ENCODE measurements around the gene TSPAN32. TPM values are rescaled to one million over a fixed set of nuclear protein-coding genes. Genes with fewer than 3 reads are reported as not detected.

TSPAN32 gene
- total and polyA plus RNA-seq, 9 donors: 1.6 to 6.9 (median 2.9) TPM

DNA sequence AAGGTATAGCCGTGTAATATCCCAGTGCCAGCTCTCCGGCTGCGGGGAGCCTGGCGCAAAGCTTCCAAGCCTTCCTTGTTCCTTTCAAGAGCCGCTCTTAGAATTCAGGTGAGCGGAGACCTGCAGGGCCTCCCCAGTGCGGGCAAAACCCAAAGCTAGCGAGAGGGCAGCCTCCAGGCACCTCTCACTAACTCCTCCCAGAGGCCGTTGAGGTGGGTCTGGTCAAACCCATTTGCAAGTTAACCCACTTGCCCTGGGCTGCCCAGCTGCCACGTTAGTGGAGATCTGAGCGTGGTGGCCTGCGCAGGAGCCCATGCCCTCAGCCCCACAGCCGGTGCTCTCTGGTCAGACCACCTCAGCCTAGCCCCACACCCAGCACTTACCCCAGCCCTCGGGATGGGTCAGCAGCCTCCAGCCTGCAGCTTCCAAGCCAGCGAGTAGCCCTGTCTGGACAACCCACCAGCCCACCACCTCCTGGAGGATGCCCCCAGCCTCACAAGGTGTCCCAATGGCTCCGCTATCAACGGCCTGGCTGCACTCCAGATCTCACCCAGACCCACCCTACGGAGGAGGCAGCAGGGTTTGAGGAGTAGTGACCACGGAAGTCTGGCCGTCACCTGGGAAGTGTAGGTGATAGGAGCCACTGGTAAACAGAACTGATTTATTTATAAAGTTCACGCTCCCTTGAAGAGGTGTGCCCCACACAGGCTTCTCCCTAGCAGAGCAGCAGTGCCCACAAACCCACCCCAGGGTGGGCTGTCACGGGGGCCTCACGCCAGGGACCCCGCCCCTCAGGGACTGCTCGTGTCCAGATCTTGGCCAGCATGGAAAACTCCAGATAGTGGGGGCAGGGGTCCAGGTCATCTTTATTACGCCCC lies 33.7 kb upstream of the TSPAN32 start:
- DNase-seq: no peak
- H3K27me3 ChIP-seq (ENCODE audit: control insufficient read depth, insufficient read depth, low read length): peaks cover 80% of the 10 kb centered on the region
- WGBS (ENCODE audit: insufficient coverage): 79% methylated on average over 16 of the region's 26 CpGs
- H3K4me1 ChIP-seq (ENCODE audit: control insufficient read depth, insufficient read depth, low read length): peaks cover 21% of the 10 kb centered on the region
- H3K4me3 ChIP-seq (ENCODE audit: low read length): no peak overlapping the region
- no peaks in the 10 kb centered on the region for H3K9me3 ChIP-seq (replicated peaks; ENCODE audit: control insufficient read depth, low read depth, low read length)
- no peak overlapping the region for H3K27ac ChIP-seq (ENCODE audit: low read length)
- H3K36me3 ChIP-seq (ENCODE audit: control insufficient read depth, insufficient read depth, low read length): no peaks in the 10 kb centered on the region

DNA sequence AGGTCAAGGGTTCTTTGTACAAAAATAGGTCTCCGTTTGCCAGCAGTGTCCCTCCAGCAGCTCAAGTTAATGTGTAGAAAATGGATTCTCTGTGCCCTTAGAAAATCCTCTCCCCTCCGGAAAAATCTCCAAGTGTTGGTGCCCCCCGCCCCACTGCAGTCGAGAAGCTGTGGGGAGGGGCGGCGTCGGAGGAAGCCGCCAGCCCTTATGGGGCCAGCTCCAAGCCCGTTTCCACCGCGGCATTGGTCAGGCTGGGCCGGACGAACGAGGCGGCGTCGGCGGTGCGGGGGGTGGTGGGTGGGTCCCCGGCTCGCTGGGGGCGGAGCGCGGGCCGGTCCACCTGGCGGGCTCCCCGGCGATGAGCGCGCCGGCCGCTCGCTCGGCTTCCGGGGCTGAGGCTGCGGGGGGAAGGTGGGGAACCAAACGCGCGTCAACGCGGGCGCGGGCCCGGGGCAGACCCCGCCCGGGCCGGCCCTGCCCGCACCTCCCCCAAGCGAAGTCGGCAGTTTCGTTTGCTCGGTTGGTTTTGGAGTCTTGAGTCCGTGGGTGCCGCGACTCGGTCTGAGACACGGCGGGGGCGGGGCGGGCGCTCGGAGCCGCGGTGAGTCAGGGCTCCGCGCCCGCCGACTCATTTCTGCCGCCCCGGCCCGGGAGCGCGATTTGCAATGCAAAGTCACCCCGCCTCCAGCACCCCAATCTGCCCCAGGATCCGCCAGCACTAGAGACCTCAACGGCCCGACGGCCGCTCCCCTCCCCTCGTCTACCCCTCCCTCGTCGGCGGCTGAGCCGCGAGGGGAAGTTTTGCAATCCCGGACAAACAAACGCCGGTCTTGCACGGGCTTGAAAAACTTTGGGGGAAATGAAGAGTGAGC lies 32.8 kb upstream of the TSPAN32 start:
- no peaks in the 10 kb centered on the region for H3K36me3 ChIP-seq (ENCODE audit: control insufficient read depth, insufficient read depth, low read length)
- peaks cover 83% of the 10 kb centered on the region for H3K27me3 ChIP-seq (ENCODE audit: control insufficient read depth, insufficient read depth, low read length)
- peak overlapping the region; percentile 13 for H3K27ac ChIP-seq (ENCODE audit: low read length)
- H3K4me3 ChIP-seq (ENCODE audit: low read length): peak overlapping the region; percentile 28
- H3K4me1 ChIP-seq (ENCODE audit: control insufficient read depth, insufficient read depth, low read length): peaks cover 21% of the 10 kb centered on the region
- H3K9me3 ChIP-seq (replicated peaks; ENCODE audit: control insufficient read depth, low read depth, low read length): no peaks in the 10 kb centered on the region
- WGBS (ENCODE audit: insufficient coverage): under 1% methylated on average over 75 of the region's 89 CpGs
- DNase-seq: peak; percentile 54

DNA sequence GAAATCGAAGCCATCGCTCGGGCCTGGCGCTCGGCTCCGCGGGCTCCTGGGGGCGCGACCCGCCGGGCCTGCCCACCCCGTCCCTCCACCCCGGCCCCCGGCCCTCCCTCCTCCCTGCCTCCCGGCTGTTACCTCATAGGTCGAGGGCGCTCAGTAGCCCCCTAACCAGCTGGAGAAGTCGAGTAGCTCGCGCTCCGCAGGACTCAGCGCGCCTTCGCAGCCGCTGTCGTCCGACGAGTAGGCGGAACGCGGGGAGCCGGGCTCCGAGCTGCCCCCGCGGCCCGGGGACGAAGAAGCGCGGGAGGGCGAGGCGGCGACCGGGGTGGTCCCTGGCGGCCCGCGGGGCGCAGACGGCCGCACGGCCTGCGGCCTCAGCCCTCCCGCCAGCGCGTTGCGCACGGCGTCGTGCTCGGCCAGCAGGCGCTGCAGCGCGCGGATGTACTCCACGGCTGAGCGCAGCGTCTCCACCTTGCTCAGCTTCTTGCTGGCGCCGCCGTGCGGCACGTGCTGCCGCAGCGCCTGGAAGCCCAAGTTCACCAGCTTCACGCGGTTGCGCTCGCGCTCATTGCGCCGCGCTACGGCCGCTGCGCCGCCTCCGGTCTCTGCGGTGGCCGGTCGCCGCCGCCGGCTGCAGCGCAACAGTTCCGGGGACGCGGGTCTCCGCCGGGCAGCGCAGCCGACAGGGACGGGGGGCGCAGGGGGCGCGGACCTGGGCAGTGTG lies 32.1 kb upstream of the TSPAN32 start:
- peak overlapping the region; percentile 28 for H3K4me3 ChIP-seq (ENCODE audit: low read length)
- under 1% methylated on average over 98 of the region's 104 CpGs for WGBS (ENCODE audit: insufficient coverage)
- peaks cover 21% of the 10 kb centered on the region for H3K4me1 ChIP-seq (ENCODE audit: control insufficient read depth, insufficient read depth, low read length)
- H3K36me3 ChIP-seq (ENCODE audit: control insufficient read depth, insufficient read depth, low read length): no peaks in the 10 kb centered on the region
- DNase-seq: peak; percentile 87
- H3K27me3 ChIP-seq (ENCODE audit: control insufficient read depth, insufficient read depth, low read length): peaks cover 86% of the 10 kb centered on the region
- no peaks in the 10 kb centered on the region for H3K9me3 ChIP-seq (replicated peaks; ENCODE audit: control insufficient read depth, low read depth, low read length)
- H3K27ac ChIP-seq (ENCODE audit: low read length): no peak overlapping the region

DNA sequence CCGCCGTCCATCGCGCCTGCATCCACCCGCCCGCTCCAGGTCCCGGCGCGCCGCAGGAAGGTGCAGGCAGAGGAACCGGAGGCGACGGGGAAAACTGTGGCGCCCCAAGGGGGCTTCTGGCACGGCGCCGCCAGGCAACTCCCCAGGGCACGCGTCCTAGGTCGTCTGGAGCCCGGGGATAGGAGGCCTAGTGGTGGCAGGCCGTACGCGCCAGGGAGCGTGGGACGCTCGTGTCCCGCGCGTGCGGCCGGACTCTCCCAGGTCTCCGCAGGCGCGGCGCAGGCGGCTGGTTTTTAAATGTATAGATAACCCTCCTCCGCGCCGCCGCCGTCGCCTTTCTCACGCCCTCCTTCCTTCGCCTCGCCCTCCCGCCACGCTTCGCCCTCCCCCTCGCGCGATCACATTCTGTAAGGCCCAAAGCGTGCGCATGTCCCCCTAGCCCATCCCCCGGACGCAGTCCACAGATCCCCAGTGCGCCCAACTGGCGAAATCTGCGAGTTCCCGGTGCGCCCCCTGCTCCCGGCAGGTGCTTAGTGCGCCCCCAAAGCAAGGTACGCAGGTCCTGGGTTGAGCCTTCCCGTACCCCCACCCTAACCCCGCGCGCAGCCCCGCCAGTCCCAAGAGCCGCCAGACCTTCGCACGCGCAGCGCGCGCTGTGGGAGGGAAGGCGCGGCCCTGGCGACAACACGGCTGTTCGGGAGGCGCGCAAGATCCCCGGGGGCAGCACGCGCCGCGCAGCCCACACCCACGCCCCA lies 31.3 kb upstream of the TSPAN32 start, which contains the start of gene ASCL2:
ASCL2 (minus strand) TSS at position 267 of the 755 bp plus-strand sequence; CDS start at position 11, 256 bp downstream.
- DNase-seq: no peak
- H3K36me3 ChIP-seq (ENCODE audit: control insufficient read depth, insufficient read depth, low read length): no peaks in the 10 kb centered on the region
- peaks cover 84% of the 10 kb centered on the region for H3K27me3 ChIP-seq (ENCODE audit: control insufficient read depth, insufficient read depth, low read length)
- WGBS (ENCODE audit: insufficient coverage): under 1% methylated on average over 78 of the region's 89 CpGs
- H3K4me1 ChIP-seq (ENCODE audit: control insufficient read depth, insufficient read depth, low read length): peaks cover 21% of the 10 kb centered on the region
- H3K9me3 ChIP-seq (replicated peaks; ENCODE audit: control insufficient read depth, low read depth, low read length): no peaks in the 10 kb centered on the region
- peak within 1 kb of the TSS; percentile 28 for H3K4me3 ChIP-seq (ENCODE audit: low read length)
- H3K27ac ChIP-seq (ENCODE audit: low read length): no peak within 1 kb of the TSS

DNA sequence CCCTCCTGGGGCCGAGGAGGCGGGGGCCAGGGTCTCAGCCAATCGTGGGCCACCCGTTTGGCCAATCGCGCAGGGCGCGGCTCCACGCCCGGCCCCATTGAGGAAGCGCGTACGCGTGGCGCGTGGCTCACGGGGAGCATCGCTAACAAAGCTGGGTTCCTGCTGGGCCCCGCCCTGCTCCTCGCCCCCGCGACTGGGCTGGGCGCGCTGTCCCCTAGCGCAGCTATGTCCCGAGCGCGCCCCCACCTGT lies 30.8 kb upstream of the TSPAN32 start:
- Histone ChIP-seq H3K4me3 (ENCODE audit: low read length) (no peak overlapping the region), H3K4me1 (ENCODE audit: control insufficient read depth, insufficient read depth, low read length) (peaks cover 21% of the 10 kb centered on the region), H3K27ac (ENCODE audit: low read length) (no peak overlapping the region), H3K36me3 (ENCODE audit: control insufficient read depth, insufficient read depth, low read length) (no peaks in the 10 kb centered on the region), H3K9me3 (replicated peaks; ENCODE audit: control insufficient read depth, low read depth, low read length) (no peaks in the 10 kb centered on the region), H3K27me3 (ENCODE audit: control insufficient read depth, insufficient read depth, low read length) (peaks cover 81% of the 10 kb centered on the region)
- peak; percentile 50 for DNase-seq
- 2% methylated on average over 18 of the region's 28 CpGs for WGBS (ENCODE audit: insufficient coverage)

GRCh38 chr11:2271327-2272227 lies 30.2 kb upstream of the TSPAN32 start:
- WGBS (ENCODE audit: insufficient coverage): 24% methylated on average over 41 of the region's 45 CpGs
- Histone ChIP-seq H3K4me1 (ENCODE audit: control insufficient read depth, insufficient read depth, low read length) (peaks cover 21% of the 10 kb centered on the region), H3K4me3 (ENCODE audit: low read length) (no peak overlapping the region), H3K27ac (ENCODE audit: low read length) (no peak overlapping the region), H3K27me3 (ENCODE audit: control insufficient read depth, insufficient read depth, low read length) (peaks cover 80% of the 10 kb centered on the region), H3K36me3 (ENCODE audit: control insufficient read depth, insufficient read depth, low read length) (no peaks in the 10 kb centered on the region), H3K9me3 (replicated peaks; ENCODE audit: control insufficient read depth, low read depth, low read length) (no peaks in the 10 kb centered on the region)
- no peak for DNase-seq

DNA sequence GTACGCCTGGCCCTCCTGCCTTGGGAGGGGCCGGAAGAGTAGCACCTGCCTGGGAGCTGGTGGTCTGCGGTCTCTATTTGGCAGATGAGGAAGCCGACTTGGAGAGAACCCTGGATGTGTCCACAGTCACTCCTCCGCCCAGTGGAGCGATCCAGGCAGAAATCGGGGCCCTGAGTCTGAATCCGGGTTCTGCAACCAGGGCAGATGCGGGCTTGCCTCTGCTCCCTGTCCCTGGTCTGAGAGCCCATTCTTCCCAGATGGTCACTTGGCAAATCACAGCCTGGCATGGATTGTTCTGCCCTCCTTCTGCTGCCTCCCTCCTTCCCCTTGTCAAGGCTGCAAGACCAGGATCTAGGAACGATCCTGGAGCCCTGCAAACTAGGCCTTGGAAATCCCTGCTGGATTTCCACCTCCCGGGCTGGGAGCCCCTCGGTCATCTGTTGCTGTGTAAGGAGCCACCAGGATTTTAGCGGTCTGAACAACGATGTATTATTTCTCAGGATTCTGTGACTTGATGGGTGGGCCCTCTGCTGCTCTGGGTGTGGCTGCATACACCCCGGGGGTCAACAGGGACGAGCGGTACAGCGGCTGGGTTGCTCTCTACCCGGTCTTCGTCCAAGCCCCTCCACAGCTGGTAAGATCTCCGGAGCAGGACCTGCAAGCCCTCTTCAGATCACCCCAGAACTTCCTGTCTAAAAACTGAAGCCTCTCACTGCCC lies 29.4 kb upstream of the TSPAN32 start:
- no peak for DNase-seq
- WGBS (ENCODE audit: insufficient coverage): 80% methylated on average over 18 of the region's 21 CpGs
- Histone ChIP-seq H3K27me3 (ENCODE audit: control insufficient read depth, insufficient read depth, low read length) (peaks cover 75% of the 10 kb centered on the region), H3K4me3 (ENCODE audit: low read length) (no peak overlapping the region), H3K27ac (ENCODE audit: low read length) (no peak overlapping the region), H3K36me3 (ENCODE audit: control insufficient read depth, insufficient read depth, low read length) (no peaks in the 10 kb centered on the region), H3K9me3 (replicated peaks; ENCODE audit: control insufficient read depth, low read depth, low read length) (no peaks in the 10 kb centered on the region), H3K4me1 (ENCODE audit: control insufficient read depth, insufficient read depth, low read length) (peaks cover 23% of the 10 kb centered on the region)

DNA sequence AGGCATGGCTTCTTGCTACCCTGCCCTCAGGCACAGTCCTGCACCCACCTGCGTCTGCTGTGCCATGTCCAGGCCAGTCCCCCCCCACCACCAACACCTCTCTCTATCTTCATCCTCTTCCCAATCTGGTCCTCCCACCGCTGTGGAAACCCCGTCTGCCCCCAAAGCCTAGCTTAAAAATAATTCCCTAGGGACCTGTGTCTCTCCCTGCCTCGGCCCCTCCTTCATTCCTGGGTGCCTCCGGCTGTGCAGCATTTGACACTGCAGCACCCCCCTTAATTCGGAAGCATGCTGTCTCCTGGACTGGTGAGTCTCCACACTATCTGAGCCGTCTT lies 28.9 kb upstream of the TSPAN32 start:
- DNase-seq: no peak
- Histone ChIP-seq H3K27ac (ENCODE audit: low read length) (no peak overlapping the region), H3K36me3 (ENCODE audit: control insufficient read depth, insufficient read depth, low read length) (no peaks in the 10 kb centered on the region), H3K27me3 (ENCODE audit: control insufficient read depth, insufficient read depth, low read length) (peaks cover 70% of the 10 kb centered on the region), H3K9me3 (replicated peaks; ENCODE audit: control insufficient read depth, low read depth, low read length) (no peaks in the 10 kb centered on the region), H3K4me3 (ENCODE audit: low read length) (no peak overlapping the region), H3K4me1 (ENCODE audit: control insufficient read depth, insufficient read depth, low read length) (peaks cover 24% of the 10 kb centered on the region)
- WGBS (ENCODE audit: insufficient coverage): 85% methylated on average over 7 of the region's 7 CpGs
